ENCODE measurements around the gene P4HA2.

DNA sequence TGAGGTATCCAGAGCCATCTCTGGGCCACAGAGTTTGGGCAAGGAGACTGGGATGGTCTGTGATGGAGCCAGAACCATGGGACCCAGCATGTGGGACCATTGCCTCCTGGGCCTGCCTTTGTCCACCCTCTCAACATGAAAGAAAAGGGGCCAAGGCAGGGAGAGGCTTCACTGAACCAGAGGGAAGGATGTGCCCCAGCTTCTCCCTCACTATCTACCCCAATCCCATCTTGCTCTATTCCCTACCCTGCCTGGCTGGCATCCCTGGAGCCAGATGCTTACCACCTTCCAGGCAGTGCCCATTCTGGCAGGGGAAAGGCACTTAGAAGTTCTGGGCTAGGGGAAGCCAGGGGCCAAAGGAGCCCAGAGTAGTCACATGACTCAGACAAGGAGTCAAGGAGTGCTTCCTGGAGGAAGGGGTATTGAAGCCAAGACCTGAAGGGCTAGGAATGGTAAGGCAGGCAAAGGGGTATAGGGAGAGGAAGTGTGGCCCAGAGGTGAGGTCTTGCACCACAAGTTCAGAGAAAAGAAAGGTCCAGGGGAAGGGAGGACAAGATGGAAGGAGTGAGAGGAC lies 39.6 kb upstream of the P4HA2 start:
- TF ChIP-seq, protein P1, sequence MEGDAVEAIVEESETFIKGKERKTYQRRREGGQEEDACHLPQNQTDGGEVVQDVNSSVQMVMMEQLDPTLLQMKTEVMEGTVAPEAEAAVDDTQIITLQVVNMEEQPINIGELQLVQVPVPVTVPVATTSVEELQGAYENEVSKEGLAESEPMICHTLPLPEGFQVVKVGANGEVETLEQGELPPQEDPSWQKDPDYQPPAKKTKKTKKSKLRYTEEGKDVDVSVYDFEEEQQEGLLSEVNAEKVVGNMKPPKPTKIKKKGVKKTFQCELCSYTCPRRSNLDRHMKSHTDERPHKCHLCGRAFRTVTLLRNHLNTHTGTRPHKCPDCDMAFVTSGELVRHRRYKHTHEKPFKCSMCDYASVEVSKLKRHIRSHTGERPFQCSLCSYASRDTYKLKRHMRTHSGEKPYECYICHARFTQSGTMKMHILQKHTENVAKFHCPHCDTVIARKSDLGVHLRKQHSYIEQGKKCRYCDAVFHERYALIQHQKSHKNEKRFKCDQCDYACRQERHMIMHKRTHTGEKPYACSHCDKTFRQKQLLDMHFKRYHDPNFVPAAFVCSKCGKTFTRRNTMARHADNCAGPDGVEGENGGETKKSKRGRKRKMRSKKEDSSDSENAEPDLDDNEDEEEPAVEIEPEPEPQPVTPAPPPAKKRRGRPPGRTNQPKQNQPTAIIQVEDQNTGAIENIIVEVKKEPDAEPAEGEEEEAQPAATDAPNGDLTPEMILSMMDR (IDR thresholded peaks at IDR 0.05; ENCODE audit: insufficient read depth, low read length, poor library complexity, severe bottlenecking) = no peak
- TF ChIP-seq EZH2phosphoT487 (conservative IDR thresholded peaks at IDR 0.05; ENCODE audit: low read length) = no peak
